HepG2 (cell line): Measurements from ENCODE around the gene TRAPPC4. TPM values are rescaled to one million over a fixed set of nuclear protein-coding genes. Genes with fewer than 3 reads are reported as not detected.

Experiments
- AKAP8 ChIP-seq: sonication (generic); formaldehyde crosslinking; IDR thresholded peaks from 2 replicates; pipeline ENCODE4 v1.5.1; 2020; ENCODE audit warnings: mild to moderate bottlenecking, missing genetic modification reagents
- ATAD3A ChIP-seq: sonication (generic); formaldehyde crosslinking; IDR thresholded peaks from 2 replicates; pipeline ENCODE4 v1.4.0; 2020; ENCODE audit warnings: missing genetic modification reagents
- ATF3 ChIP-seq: sonication (generic); formaldehyde crosslinking; IDR thresholded peaks from 2 replicates; pipeline ENCODE4 v1.4.0; 2020; ENCODE audit warnings: missing genetic modification reagents
- CCAR2 ChIP-seq: fragments of 200-400 bp; formaldehyde crosslinking; optimal IDR thresholded peaks from 2 replicates; pipeline ENCODE3; 2018; ENCODE audit warnings: low read depth, mild to moderate bottlenecking, low read length, moderate library complexity
- CHD2 ChIP-seq: IDR thresholded peaks from 2 replicates; pipeline ENCODE4 v1.6.1; 2011; ENCODE audit warnings: low read depth, low read length, improper control_type of control experiment
- FOXM1 ChIP-seq: sonication (generic); formaldehyde crosslinking; IDR thresholded peaks from 2 replicates; pipeline ENCODE4 v1.5.0; 2020; ENCODE audit warnings: missing genetic modification reagents
- GATAD1 ChIP-seq: IDR thresholded peaks from 2 replicates; pipeline ENCODE4 v1.6.1; 2016; ENCODE audit warnings: missing genetic modification reagents, missing compliant biosample characterization
- GFI1 ChIP-seq: sonication (generic); formaldehyde crosslinking; IDR thresholded peaks from 2 replicates; pipeline ENCODE4 v1.5.0; 2020; ENCODE audit warnings: missing genetic modification reagents, mild to moderate bottlenecking, borderline replicate concordance
- MZF1 ChIP-seq: sonication (generic); formaldehyde crosslinking; IDR thresholded peaks from 2 replicates; pipeline ENCODE4 v1.8.1; 2023; ENCODE audit warnings: mild to moderate bottlenecking, missing genetic modification reagents, borderline replicate concordance
- NCOA5 ChIP-seq: sonication (generic); formaldehyde crosslinking; IDR thresholded peaks from 2 replicates; pipeline ENCODE4 v1.4.0; 2020; ENCODE audit warnings: missing genetic modification reagents
- ONECUT2 ChIP-seq: sonication (generic); formaldehyde crosslinking; IDR thresholded peaks from 2 replicates; pipeline ENCODE4 v1.4.0; 2020; ENCODE audit warnings: missing genetic modification reagents
- ZBTB21 ChIP-seq: sonication (generic); formaldehyde crosslinking; IDR thresholded peaks from 2 replicates; pipeline ENCODE4 v1.4.0; 2020; ENCODE audit warnings: missing genetic modification reagents
- ZBTB49 ChIP-seq: sonication (generic); formaldehyde crosslinking; IDR thresholded peaks from 2 replicates; pipeline ENCODE4 v1.4.0; 2020; ENCODE audit warnings: missing genetic modification reagents, borderline replicate concordance
- ZFYVE20 ChIP-seq: sonication (generic); formaldehyde crosslinking; IDR thresholded peaks from 2 replicates; pipeline ENCODE4 v1.8.0; 2023; ENCODE audit warnings: low read depth, mild to moderate bottlenecking, moderate library complexity, missing genetic modification reagents, borderline replicate concordance
- ZGPAT ChIP-seq: IDR thresholded peaks from 2 replicates; pipeline ENCODE4 v1.6.1; 2016; ENCODE audit warnings: mild to moderate bottlenecking
- ZNF24 ChIP-seq: fragments of 450-650 bp; IDR thresholded peaks from 2 replicates; pipeline ENCODE4 v1.6.1; 2017; ENCODE audit warnings: antibody characterized with exemption, mild to moderate bottlenecking
- ZNF333 ChIP-seq: sonication (generic); formaldehyde crosslinking; IDR thresholded peaks from 2 replicates; pipeline ENCODE4 v1.4.0; 2020; ENCODE audit warnings: mild to moderate bottlenecking, missing genetic modification reagents, borderline replicate concordance
- ZNF737 ChIP-seq: sonication (generic); formaldehyde crosslinking; IDR thresholded peaks from 2 replicates; pipeline ENCODE4 v1.5.0; 2020; ENCODE audit warnings: missing genetic modification reagents, mild to moderate bottlenecking, borderline replicate concordance
- polyA plus RNA-seq, 8 experiments: library from polyadenylated mRNA; depleted of rRNA in 3 of 8; stranded (reverse) in 7 of 8; unstranded in 1 of 8; fragments of >200 nt; fragmentation: Illumina TruSeq in 4 of 8; extraction: Trizol in 4 of 8; gene quantifications; 2 replicates each; pipeline versions ENCODE4 v1.2.1 to v1.2.3, GENCODE V29; 2011 to 2016; ENCODE audit warnings: low read depth in 4 of 8, missing spikeins in 1 of 8, mixed read lengths in 1 of 8; ENCODE audit not compliant: insufficient read depth in 1 of 8
- total RNA-seq, 5 experiments: library from RNA; depleted of rRNA; stranded (reverse); fragments of >200 nt; fragmentation: Illumina TruSeq; extraction: Trizol; gene quantifications; 2 replicates each; pipeline ENCODE4 v1.2.3, GENCODE V29; 2016; ENCODE audit warnings: low read depth in 1 of 5
- TF ChIP-seq, protein P1 (sequence below): IDR thresholded peaks from 2 replicates; pipeline ENCODE4 v1.6.1; 2018; ENCODE audit warnings: missing genetic modification reagents, mild to moderate bottlenecking, missing compliant biosample characterization
- TF ChIP-seq, protein P2 (sequence below): sonication (generic); formaldehyde crosslinking; IDR thresholded peaks from 2 replicates; pipeline ENCODE4 v1.4.0; 2020; ENCODE audit warnings: missing genetic modification reagents
- TF ChIP-seq, protein P3 (sequence below): sonication (generic); formaldehyde crosslinking; IDR thresholded peaks from 2 replicates; pipeline ENCODE4 v1.5.0; 2020; ENCODE audit warnings: mild to moderate bottlenecking, low read depth, missing genetic modification reagents, borderline replicate concordance

Gene TRAPPC4
- total and polyA plus RNA-seq, 2 of the 13 experiments (the other 11 are each of a cell fraction or from before 2014, with no cell fraction given) = 97.4 to 140 TPM

- TF ChIP-seq ZNF24 = no peak
- peak; percentile 37; the same call in 1 of the 2 replicates for TF ChIP-seq CHD2
- no peak for TF ChIP-seq CCAR2
- TF ChIP-seq, protein P1, sequence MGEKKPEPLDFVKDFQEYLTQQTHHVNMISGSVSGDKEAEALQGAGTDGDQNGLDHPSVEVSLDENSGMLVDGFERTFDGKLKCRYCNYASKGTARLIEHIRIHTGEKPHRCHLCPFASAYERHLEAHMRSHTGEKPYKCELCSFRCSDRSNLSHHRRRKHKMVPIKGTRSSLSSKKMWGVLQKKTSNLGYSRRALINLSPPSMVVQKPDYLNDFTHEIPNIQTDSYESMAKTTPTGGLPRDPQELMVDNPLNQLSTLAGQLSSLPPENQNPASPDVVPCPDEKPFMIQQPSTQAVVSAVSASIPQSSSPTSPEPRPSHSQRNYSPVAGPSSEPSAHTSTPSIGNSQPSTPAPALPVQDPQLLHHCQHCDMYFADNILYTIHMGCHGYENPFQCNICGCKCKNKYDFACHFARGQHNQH = peak; percentile 51; the same call in 1 of the 2 replicates
- TF ChIP-seq ZGPAT = peak; percentile 66; the same call in 1 of the 2 replicates
- no peak for TF ChIP-seq ZFYVE20
- TF ChIP-seq ONECUT2 (CRISPR knock-in tag) = no peak; the same call in 1 of the 2 replicates
- TF ChIP-seq ZBTB21 (CRISPR knock-in tag) = peak; percentile 91
- no peak for TF ChIP-seq ATAD3A (CRISPR knock-in tag)
- TF ChIP-seq GATAD1 (CRISPR knock-in tag) = peak; percentile 94
- peak; percentile 56; the same call in 1 of the 2 replicates for TF ChIP-seq AKAP8 (CRISPR knock-in tag)
- TF ChIP-seq NCOA5 (CRISPR knock-in tag) = no peak
- TF ChIP-seq, protein P2, sequence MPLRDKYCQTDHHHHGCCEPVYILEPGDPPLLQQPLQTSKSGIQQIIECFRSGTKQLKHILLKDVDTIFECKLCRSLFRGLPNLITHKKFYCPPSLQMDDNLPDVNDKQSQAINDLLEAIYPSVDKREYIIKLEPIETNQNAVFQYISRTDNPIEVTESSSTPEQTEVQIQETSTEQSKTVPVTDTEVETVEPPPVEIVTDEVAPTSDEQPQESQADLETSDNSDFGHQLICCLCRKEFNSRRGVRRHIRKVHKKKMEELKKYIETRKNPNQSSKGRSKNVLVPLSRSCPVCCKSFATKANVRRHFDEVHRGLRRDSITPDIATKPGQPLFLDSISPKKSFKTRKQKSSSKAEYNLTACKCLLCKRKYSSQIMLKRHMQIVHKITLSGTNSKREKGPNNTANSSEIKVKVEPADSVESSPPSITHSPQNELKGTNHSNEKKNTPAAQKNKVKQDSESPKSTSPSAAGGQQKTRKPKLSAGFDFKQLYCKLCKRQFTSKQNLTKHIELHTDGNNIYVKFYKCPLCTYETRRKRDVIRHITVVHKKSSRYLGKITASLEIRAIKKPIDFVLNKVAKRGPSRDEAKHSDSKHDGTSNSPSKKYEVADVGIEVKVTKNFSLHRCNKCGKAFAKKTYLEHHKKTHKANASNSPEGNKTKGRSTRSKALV (CRISPR knock-in tag) = no peak
- TF ChIP-seq MZF1 (CRISPR knock-in tag) = no peak
- no peak for TF ChIP-seq FOXM1 (CRISPR knock-in tag)
- no peak for TF ChIP-seq ZBTB49 (CRISPR knock-in tag)
- peak; percentile 65; the same call in 1 of the 2 replicates for TF ChIP-seq ZNF333 (CRISPR knock-in tag)
- TF ChIP-seq, protein P3, sequence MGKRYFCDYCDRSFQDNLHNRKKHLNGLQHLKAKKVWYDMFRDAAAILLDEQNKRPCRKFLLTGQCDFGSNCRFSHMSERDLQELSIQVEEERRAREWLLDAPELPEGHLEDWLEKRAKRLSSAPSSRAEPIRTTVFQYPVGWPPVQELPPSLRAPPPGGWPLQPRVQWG (CRISPR knock-in tag) = no peak
- TF ChIP-seq GFI1 (CRISPR knock-in tag) = no peak; the same call in 1 of the 2 replicates
- peak; percentile 50; the same call in 1 of the 2 replicates for TF ChIP-seq ZNF737 (CRISPR knock-in tag)
- 0 out of 2 replicates have a peak, but pooled peaks have one; percentile 9 for TF ChIP-seq ATF3 (CRISPR knock-in tag)
Measured at GRCh38 chr11:119018074-119018938, at the start of gene TRAPPC4, which contains the start of gene RPS25 (continued).
